Left ventricle myocardium inferior (tissue), 1 donor: ENCODE data around the gene BOC. TPM values are rescaled to one million over a fixed set of nuclear protein-coding genes. Genes with fewer than 3 reads are reported as not detected.
A peak's percentile ranks its signal among the peaks of the same experiment; 100 is the strongest.

Experiments used
- DNase-seq: peaks from one replicate; pipeline ENCODE4 v3.0.0-alpha.2; 2020
- H3K27ac ChIP-seq: fragments of 200-600 bp; replicated peaks from 2 replicates; pipeline ENCODE4 v1.8.0; 2021
- H3K27me3 ChIP-seq: fragments of 200-600 bp; 2 replicates; pipeline ENCODE4 v1.8.0; 2021; ENCODE audit warnings: low read depth
- H3K36me3 ChIP-seq: fragments of 200-600 bp; 2 replicates; pipeline ENCODE4 v1.8.0; 2021
- H3K4me1 ChIP-seq: fragments of 200-600 bp; 2 replicates; pipeline ENCODE4 v1.8.0; 2021
- H3K4me3 ChIP-seq: fragments of 200-600 bp; 2 replicates; pipeline ENCODE4 v1.8.0; 2021; ENCODE audit warnings: mild to moderate bottlenecking, moderate library complexity
- H3K9me3 ChIP-seq: fragments of 200-600 bp; replicated peaks from 2 replicates; pipeline ENCODE4 v1.8.0; 2021
- intact Hi-C: fragments of 100-400 bp; cut with micrococcal nuclease; formaldehyde crosslinking; loops from one replicate; pipeline ENCODE4 v1.11.0; 2022
- total RNA-seq: library from RNA; stranded (reverse); fragmentation: NEBNext Ultra II Directional; extraction: Animal tissue kit (Norgen Biotek cat#: 25700); gene quantifications from one replicate; pipeline ENCODE4 v1.2.1, GENCODE V29; 2021
- TF ChIP-seq, protein P1 (sequence below): fragments of 200-600 bp; IDR thresholded peaks from 2 replicates; pipeline ENCODE4 v1.8.0; 2021; ENCODE audit warnings: antibody characterized with exemption, mild to moderate bottlenecking, borderline replicate concordance
- donor health status: DM: no; HTN: yes; CAD: no; lungs with severe emphysema.

The BOC gene
- total RNA-seq, 1 donor from 2014 or later, result 6.7 TPM

DNA sequence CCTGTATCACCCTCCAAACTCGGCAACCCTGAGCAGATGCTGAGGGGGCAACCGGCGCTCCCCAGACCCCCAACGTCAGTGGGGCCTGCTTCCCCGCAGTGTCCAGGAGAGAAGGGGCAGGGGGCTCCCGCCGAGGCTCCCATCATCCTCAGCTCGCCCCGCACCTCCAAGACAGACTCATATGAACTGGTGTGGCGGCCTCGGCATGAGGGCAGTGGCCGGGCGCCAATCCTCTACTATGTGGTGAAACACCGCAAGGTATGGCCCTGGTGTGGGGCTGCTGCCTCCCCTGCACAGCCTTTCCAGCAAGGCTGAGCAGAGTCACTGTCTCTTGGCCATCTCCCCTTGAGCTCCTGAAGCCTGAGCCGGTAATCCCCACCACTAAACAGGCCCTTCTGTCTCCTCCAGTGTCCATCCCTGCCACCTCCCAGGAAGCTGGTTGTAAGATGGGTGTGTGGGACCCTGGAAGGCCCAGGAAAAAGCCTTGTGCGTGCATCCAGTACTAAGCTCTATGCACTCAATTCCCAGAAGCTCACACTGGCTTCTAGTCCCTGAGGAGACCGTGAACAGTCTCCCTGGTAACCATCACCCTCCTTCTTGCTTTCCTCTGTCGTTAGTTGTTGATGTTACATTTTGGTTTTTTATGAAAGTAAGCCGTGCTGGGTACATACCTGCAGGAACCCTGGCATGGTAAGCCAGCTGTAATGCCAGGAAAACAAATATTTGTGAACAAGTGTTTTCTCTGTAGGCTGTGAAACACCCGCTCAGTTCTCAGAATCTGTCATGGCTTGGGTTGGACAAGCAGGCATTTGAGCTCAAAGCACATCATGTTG, 63.3 kb downstream of the BOC start:
- Histone ChIP-seq H3K36me3 (peaks cover 24% of the 10 kb centered on the region), H3K27me3 (peaks cover 6% of the 10 kb centered on the region), H3K4me1 (peaks cover 13% of the 10 kb centered on the region), H3K4me3 (no peak overlapping the region), H3K9me3 (no peaks in the 10 kb centered on the region), H3K27ac (peak overlapping the region; percentile 80)
- no peak for DNase-seq
- TF ChIP-seq, protein P1, sequence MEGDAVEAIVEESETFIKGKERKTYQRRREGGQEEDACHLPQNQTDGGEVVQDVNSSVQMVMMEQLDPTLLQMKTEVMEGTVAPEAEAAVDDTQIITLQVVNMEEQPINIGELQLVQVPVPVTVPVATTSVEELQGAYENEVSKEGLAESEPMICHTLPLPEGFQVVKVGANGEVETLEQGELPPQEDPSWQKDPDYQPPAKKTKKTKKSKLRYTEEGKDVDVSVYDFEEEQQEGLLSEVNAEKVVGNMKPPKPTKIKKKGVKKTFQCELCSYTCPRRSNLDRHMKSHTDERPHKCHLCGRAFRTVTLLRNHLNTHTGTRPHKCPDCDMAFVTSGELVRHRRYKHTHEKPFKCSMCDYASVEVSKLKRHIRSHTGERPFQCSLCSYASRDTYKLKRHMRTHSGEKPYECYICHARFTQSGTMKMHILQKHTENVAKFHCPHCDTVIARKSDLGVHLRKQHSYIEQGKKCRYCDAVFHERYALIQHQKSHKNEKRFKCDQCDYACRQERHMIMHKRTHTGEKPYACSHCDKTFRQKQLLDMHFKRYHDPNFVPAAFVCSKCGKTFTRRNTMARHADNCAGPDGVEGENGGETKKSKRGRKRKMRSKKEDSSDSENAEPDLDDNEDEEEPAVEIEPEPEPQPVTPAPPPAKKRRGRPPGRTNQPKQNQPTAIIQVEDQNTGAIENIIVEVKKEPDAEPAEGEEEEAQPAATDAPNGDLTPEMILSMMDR, result no peak
- intact Hi-C loops, result no loop called here

DNA sequence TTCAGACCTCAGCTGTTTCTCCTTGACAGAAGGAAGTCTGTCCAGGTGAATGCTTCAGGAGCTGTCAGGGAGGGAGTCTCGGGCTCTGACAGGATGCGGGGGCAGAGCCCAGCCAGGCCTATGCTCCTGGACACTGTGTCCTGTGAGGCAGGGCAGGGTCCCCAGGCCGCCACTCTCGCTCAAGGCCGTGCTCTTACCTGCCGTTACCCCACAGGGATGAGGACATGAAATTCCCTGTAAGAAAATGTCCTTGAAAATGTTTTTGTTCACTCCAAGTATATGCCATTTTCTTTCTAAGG, 63.9 kb downstream of the BOC start:
- intact Hi-C loops, result no loop called here
- peak overlapping the region; percentile 80 for H3K27ac ChIP-seq
- TF ChIP-seq, protein P1, result no peak
- H3K4me1 ChIP-seq, result peaks cover 13% of the 10 kb centered on the region
- H3K27me3 ChIP-seq, result peaks cover 12% of the 10 kb centered on the region
- H3K36me3 ChIP-seq, result peaks cover 25% of the 10 kb centered on the region
- no peak for DNase-seq
- no peak overlapping the region for H3K4me3 ChIP-seq
- H3K9me3 ChIP-seq, result no peaks in the 10 kb centered on the region

DNA sequence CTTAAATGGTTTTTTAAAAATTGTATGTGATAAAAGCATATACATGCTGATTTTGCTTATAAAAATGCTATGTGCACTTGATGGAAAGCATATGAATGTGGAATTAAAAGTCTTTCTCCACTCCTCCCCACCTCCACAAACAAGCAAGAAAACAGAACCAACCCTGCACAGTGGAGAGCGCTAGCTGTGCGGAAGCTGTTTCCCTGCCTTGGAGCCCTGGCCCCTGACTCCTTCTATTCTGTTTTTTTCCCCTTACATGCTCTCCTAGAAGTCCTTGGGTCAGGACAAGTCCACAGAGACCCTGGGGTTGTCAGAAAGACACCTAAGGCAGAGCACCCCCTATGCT, 64.2 kb downstream of the BOC start:
- no peaks in the 10 kb centered on the region for H3K9me3 ChIP-seq
- DNase-seq, result no peak
- H3K27ac ChIP-seq, result peak overlapping the region; percentile 80
- TF ChIP-seq, protein P1, result no peak
- H3K27me3 ChIP-seq, result peaks cover 15% of the 10 kb centered on the region
- H3K4me1 ChIP-seq, result peaks cover 13% of the 10 kb centered on the region
- H3K4me3 ChIP-seq, result no peak overlapping the region
- intact Hi-C loops, result no loop called here
- H3K36me3 ChIP-seq, result peaks cover 25% of the 10 kb centered on the region

DNA sequence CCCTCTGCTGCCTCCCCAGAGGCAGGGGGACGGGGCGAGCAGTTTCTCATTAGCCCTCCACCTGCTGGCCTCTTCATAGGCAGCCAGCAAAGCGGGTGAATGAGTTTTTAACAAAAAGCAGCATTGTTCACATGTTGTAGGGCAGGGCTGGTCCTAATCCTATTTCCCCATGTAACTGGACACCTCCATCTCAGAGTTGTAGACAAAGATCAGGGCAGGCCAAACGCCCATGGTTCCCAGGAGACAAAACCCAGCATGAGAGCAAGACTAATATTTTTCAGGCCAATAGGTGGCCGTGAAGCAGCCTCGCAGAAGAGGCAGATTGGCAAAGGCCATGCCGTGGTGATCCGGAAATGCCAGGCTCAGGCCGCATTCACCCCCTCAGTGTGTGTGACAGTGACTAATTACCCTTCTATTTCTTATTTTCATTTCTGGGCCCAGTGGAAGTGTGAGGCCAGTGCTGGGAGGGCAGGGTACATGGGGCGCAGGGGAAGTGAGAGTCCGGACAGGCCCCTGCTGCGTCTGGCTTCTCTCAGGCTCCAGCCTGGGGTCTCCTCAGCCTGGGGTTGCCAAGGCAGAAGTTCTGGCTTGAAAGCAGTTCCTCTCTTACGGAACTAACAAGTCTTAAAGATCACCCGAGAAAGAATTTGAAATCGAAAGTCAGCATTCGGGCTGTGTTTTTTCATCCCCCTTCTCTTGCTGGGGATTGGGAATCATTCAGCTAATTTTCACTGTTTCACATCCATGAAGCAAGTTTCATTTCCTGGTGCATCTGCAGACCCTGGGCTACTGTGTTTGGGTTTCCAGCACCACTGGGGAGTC, 64.8 kb downstream of the BOC start:
- TF ChIP-seq, protein P1, result no peak
- H3K27me3 ChIP-seq, result peaks cover 21% of the 10 kb centered on the region
- peak overlapping the region; percentile 46 for H3K4me3 ChIP-seq
- H3K27ac ChIP-seq, result peak overlapping the region; percentile 80
- DNase-seq, result peak; percentile 44
- H3K36me3 ChIP-seq, result peaks cover 21% of the 10 kb centered on the region
- intact Hi-C loops, result no loop called here
- H3K9me3 ChIP-seq, result no peaks in the 10 kb centered on the region
- peaks cover 13% of the 10 kb centered on the region for H3K4me1 ChIP-seq

DNA sequence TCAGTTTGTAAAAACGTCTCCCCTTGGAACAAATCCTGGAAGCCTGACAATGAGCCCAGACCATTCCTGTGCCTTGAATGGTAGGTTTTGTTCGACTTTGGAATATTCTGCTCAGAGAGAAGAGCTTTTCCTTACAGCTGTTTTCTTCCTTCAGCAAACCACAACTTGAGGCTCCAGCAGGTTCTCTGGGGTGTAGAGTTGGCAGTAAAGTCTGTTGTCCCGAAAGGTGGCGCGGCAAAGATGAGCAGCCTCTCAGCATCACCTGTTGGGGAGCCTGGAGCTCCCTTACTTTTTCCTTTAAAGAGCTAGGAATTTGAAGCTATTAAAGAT, 65.4 kb downstream of the BOC start:
- no peak for DNase-seq
- Histone ChIP-seq H3K36me3 (peaks cover 24% of the 10 kb centered on the region), H3K4me1 (peaks cover 13% of the 10 kb centered on the region), H3K4me3 (peak overlapping the region; percentile 46), H3K27ac (peak overlapping the region; percentile 80), H3K9me3 (no peaks in the 10 kb centered on the region), H3K27me3 (peaks cover 22% of the 10 kb centered on the region)
- TF ChIP-seq, protein P1, result no peak
- intact Hi-C loops, result no loop called here
